ENCODE data around the gene DDX53.

DDX53 gene

GRCh38 chrX:23048806-23049573 lies 49.2 kb downstream of the DDX53 start:
- Histone ChIP-seq H3K4me1 (ENCODE audit: control insufficient read depth, insufficient read depth, low read length) (no peaks in the 10 kb centered on the region), H3K36me3 (ENCODE audit: control insufficient read depth, insufficient read depth, low read length) (no peaks in the 10 kb centered on the region), H3K27me3 (ENCODE audit: control insufficient read depth, insufficient read depth, low read length) (no peaks in the 10 kb centered on the region), H3K27ac (ENCODE audit: low read length) (no peak overlapping the region), H3K4me3 (ENCODE audit: low read length) (no peak overlapping the region), H3K9me3 (ENCODE audit: control insufficient read depth, insufficient read depth, low read length) (no peaks in the 10 kb centered on the region)
- WGBS (ENCODE audit: insufficient coverage, insufficient read length) = no CpG with 5 or more reads among the region's 2 CpGs
- DNase-seq (ENCODE audit: low read depth, low spot score) = no peak

GRCh38 chrX:23052324-23052723 lies 52.6 kb downstream of the DDX53 start:
- no peaks in the 10 kb centered on the region for H3K9me3 ChIP-seq (ENCODE audit: control insufficient read depth, insufficient read depth, low read length)
- no peaks in the 10 kb centered on the region for H3K27me3 ChIP-seq (ENCODE audit: control insufficient read depth, insufficient read depth, low read length)
- H3K36me3 ChIP-seq (ENCODE audit: control insufficient read depth, insufficient read depth, low read length) = no peaks in the 10 kb centered on the region
- WGBS (ENCODE audit: insufficient coverage, insufficient read length) = no CpG with 5 or more reads among the region's 3 CpGs
- no peaks in the 10 kb centered on the region for H3K4me1 ChIP-seq (ENCODE audit: control insufficient read depth, insufficient read depth, low read length)
- H3K4me3 ChIP-seq (ENCODE audit: low read length) = no peak overlapping the region
- DNase-seq (ENCODE audit: low read depth, low spot score) = no peak
- H3K27ac ChIP-seq (ENCODE audit: low read length) = no peak overlapping the region
